Measurements from ENCODE around the gene CSNK1G3. TPM values are rescaled to one million over a fixed set of nuclear protein-coding genes. Genes with fewer than 3 reads are reported as not detected.

CSNK1G3 gene
- total RNA-seq, 1 donor from 2014 or later: 27.6 TPM

DNA sequence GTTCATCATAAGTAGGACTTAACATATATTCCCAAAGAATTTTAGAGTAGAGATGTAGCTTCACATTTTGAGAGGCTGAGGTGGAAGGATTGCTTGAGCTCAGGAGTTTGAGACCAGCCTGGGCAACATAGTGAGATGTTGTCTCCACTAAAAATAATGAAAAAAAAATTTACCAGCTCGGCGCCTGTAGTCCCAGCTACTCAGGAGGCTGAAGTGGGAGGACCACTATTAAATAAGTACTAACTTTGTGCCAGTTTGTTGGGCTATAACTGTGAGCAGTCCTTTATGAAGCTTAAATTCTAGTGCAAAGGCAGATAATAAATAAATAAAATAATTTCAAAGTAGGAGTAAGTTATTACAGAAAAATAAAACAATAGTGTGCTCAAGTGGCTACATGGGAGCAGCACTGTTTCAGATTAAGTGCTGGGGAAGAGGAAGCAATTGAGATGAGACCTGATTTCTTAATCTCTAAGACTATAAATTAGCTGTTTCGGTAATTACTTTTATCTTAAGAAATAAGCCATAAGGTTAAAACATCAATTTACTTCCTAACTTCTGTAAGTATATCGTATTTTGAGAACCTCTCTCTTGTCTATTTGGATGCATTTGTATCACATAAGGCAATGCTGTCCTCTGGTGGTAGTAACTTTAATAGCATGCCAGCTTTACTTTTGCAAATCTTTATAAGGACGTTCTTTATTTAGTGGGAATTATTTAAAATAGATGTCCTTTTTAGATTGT lies 98.9 kb downstream of the CSNK1G3 start:
- Histone ChIP-seq H3K36me3 (peaks cover 16% of the 10 kb centered on the region), H3K27ac (replicated peaks) (no peak overlapping the region)
- TF ChIP-seq, protein P1, sequence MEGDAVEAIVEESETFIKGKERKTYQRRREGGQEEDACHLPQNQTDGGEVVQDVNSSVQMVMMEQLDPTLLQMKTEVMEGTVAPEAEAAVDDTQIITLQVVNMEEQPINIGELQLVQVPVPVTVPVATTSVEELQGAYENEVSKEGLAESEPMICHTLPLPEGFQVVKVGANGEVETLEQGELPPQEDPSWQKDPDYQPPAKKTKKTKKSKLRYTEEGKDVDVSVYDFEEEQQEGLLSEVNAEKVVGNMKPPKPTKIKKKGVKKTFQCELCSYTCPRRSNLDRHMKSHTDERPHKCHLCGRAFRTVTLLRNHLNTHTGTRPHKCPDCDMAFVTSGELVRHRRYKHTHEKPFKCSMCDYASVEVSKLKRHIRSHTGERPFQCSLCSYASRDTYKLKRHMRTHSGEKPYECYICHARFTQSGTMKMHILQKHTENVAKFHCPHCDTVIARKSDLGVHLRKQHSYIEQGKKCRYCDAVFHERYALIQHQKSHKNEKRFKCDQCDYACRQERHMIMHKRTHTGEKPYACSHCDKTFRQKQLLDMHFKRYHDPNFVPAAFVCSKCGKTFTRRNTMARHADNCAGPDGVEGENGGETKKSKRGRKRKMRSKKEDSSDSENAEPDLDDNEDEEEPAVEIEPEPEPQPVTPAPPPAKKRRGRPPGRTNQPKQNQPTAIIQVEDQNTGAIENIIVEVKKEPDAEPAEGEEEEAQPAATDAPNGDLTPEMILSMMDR (IDR thresholded peaks at IDR 0.05; ENCODE audit: borderline replicate concordance): peak; percentile 99

DNA sequence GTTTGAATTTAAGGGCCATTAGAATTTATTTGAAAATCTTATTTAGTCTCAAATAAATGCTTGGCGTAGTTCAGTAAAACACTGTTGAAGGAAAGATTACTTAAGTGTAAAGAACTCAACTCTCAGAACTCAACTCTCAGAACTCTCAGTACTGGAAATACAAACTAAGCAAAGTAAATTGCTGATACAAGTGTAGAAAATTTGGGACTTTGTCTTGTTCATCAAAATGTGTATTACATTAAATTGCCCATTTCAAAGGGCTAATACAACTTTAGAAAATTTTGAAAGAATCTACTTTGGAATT lies 99.4 kb downstream of the CSNK1G3 start:
- peaks cover 16% of the 10 kb centered on the region for H3K36me3 ChIP-seq
- H3K27me3 ChIP-seq (ENCODE audit: low read depth): no peaks in the 10 kb centered on the region
- intact Hi-C loops (cut with micrococcal nuclease): loop anchor here (5.0 kb wide), 1 partner anchor 189 kb away; the partner anchor contains the start of gene CEP120
- H3K4me3 ChIP-seq: no peak overlapping the region
- no peak overlapping the region for H3K27ac ChIP-seq (replicated peaks)
- no peaks in the 10 kb centered on the region for H3K9me3 ChIP-seq (replicated peaks)
- no peak for DNase-seq
- peaks cover 3% of the 10 kb centered on the region for H3K4me1 ChIP-seq
- TF ChIP-seq, protein P1 (IDR thresholded peaks at IDR 0.05; ENCODE audit: borderline replicate concordance): no peak

More for the DNA sequence above, 98.9 kb downstream of the CSNK1G3 start:
- no peaks in the 10 kb centered on the region for H3K9me3 ChIP-seq (replicated peaks)
- intact Hi-C loops (cut with micrococcal nuclease): loop anchor here (5.0 kb wide), 1 partner anchor 189 kb away; the partner anchor contains the start of gene CEP120
- H3K4me1 ChIP-seq: peaks cover 3% of the 10 kb centered on the region
- DNase-seq: no peak
- no peak overlapping the region for H3K4me3 ChIP-seq
- H3K27me3 ChIP-seq (ENCODE audit: low read depth): no peaks in the 10 kb centered on the region

DNA sequence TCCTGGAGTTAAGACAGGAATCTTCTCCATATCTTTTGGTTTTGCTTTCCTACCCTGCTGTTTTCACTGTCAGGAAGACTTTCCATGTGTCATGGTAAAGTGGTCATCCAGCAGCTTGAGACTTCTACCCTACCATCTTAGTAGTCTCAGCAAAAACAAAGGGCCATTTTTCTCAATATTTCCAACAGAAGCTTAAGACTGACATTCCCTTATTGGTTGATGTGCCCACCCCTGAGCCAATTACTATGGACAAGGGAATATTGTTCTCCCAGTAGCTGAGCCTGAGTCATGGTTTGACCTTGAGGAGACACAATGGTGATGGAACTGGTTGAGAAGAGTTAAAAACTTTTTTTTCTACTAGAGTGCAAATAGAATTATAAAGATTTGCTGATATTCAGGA lies 105.6 kb downstream of the CSNK1G3 start:
- Histone ChIP-seq H3K27me3 (ENCODE audit: low read depth) (no peaks in the 10 kb centered on the region), H3K27ac (replicated peaks) (no peak overlapping the region), H3K4me3 (no peak overlapping the region), H3K36me3 (peaks cover 16% of the 10 kb centered on the region), H3K9me3 (replicated peaks) (no peaks in the 10 kb centered on the region), H3K4me1 (no peaks in the 10 kb centered on the region)
- no peak for DNase-seq
- intact Hi-C loops (cut with micrococcal nuclease): no loop called here
- TF ChIP-seq, protein P1 (IDR thresholded peaks at IDR 0.05; ENCODE audit: borderline replicate concordance): no peak

DNA sequence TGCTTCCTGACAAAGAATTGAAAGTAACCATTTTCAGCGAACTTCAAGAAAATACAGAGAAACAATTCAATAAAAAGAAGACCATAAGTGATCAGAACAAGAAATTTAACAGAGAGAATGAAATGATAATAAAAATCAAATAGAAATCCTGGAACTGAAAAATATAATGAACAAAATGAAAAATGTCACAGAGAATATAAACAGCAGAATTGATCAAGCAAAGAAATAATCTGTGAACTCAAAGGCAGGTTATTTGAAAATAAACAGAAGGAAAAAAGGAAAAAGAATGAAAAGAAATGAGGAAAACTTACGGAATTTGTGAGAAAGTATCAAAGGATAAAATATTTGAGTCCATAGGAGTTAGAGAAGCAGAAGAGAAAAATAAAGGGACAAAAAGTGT lies 114.1 kb downstream of the CSNK1G3 start:
- Histone ChIP-seq H3K27ac (replicated peaks) (no peak overlapping the region), H3K36me3 (no peaks in the 10 kb centered on the region), H3K4me3 (no peak overlapping the region), H3K9me3 (replicated peaks) (peaks cover 45% of the 10 kb centered on the region), H3K27me3 (ENCODE audit: low read depth) (peaks cover 6% of the 10 kb centered on the region), H3K4me1 (no peaks in the 10 kb centered on the region)
- intact Hi-C loops (cut with micrococcal nuclease): no loop called here
- TF ChIP-seq, protein P1 (IDR thresholded peaks at IDR 0.05; ENCODE audit: borderline replicate concordance): no peak
- DNase-seq: no peak

DNA sequence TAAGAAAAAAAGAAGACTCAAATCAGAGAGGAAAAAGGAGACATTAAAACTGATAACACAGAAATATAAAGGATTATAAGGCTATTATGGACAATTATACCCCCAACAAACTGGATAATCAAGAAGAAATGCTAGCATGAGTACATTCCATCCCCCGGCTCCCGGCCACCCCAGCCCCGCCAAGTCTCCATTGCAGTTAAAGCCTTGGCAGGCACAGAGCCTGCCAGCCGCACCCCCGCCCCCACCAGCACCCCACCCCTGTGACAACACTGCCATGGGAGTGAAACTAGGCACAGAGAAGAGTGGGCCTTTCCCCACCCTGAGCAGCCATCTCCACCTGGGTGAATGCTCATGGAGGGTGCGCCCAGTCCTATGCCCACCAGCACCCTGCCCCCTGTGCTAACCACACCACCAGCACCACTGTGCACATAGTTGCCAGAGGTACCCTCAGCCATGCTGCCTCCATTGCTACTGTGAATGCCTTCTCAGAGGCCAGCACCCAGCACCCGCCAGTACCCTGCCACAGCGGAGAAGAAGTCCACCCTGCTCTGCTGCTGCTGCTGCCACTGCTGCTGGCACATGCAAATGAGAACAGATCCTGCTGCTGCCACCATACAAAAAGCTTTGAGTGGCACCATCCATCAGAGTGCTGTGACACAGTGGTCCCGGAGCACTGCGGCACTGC lies 117.0 kb downstream of the CSNK1G3 start:
- Histone ChIP-seq H3K4me1 (no peaks in the 10 kb centered on the region), H3K9me3 (replicated peaks) (peaks cover 58% of the 10 kb centered on the region), H3K27ac (replicated peaks) (no peak overlapping the region), H3K36me3 (no peaks in the 10 kb centered on the region), H3K27me3 (ENCODE audit: low read depth) (peaks cover 6% of the 10 kb centered on the region), H3K4me3 (no peak overlapping the region)
- no peak for DNase-seq
- TF ChIP-seq, protein P1 (IDR thresholded peaks at IDR 0.05; ENCODE audit: borderline replicate concordance): no peak
- intact Hi-C loops (cut with micrococcal nuclease): no loop called here

All from left ventricle myocardium inferior (tissue), 1 donor.